KOPT-K1 (cell line): ENCODE measurements around the gene GSDME.

Experiments used
- H3K27ac ChIP-seq: fragments of 200-600 bp; sonication (generic); 2 replicates; pipeline ENCODE4 v1.5.1; 2016; ENCODE audit warnings: antibody characterized with exemption, mild to moderate bottlenecking, low read depth, low read length; ENCODE audit not compliant: poor library complexity, severe bottlenecking
- H3K36me3 ChIP-seq: fragments of 200-600 bp; sonication (generic); 2 replicates; pipeline ENCODE4 v1.5.1; 2017; ENCODE audit warnings: antibody characterized with exemption, mild to moderate bottlenecking, low read length, moderate library complexity; ENCODE audit not compliant: insufficient read depth
- H3K9me3 ChIP-seq: fragments of 200-600 bp; sonication (generic); 2 replicates; pipeline ENCODE4 v1.5.1; 2017; ENCODE audit warnings: antibody characterized with exemption, low read length, mild to moderate bottlenecking; ENCODE audit not compliant: insufficient read depth, poor library complexity, severe bottlenecking

The GSDME gene

DNA sequence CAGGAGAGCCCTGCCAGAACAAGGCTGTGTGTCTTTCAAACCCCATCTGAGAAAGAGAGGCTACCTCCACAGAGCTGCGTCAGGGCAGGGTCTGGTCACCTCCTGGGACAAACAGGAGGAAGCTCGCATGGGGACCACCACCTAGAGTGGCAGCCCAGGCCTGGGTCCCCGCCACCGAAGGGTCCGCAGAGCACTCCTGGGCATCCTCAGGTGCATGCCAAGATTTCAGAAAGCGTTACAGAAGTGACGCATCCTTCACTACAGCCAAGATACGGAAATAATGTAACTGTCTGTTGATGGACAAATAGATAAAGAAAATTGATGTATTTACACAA, 42.6 kb downstream of the GSDME start:
- no peaks in the 10 kb centered on the region for H3K9me3 ChIP-seq
- H3K27ac ChIP-seq: no peak overlapping the region
- H3K36me3 ChIP-seq: no peaks in the 10 kb centered on the region

DNA sequence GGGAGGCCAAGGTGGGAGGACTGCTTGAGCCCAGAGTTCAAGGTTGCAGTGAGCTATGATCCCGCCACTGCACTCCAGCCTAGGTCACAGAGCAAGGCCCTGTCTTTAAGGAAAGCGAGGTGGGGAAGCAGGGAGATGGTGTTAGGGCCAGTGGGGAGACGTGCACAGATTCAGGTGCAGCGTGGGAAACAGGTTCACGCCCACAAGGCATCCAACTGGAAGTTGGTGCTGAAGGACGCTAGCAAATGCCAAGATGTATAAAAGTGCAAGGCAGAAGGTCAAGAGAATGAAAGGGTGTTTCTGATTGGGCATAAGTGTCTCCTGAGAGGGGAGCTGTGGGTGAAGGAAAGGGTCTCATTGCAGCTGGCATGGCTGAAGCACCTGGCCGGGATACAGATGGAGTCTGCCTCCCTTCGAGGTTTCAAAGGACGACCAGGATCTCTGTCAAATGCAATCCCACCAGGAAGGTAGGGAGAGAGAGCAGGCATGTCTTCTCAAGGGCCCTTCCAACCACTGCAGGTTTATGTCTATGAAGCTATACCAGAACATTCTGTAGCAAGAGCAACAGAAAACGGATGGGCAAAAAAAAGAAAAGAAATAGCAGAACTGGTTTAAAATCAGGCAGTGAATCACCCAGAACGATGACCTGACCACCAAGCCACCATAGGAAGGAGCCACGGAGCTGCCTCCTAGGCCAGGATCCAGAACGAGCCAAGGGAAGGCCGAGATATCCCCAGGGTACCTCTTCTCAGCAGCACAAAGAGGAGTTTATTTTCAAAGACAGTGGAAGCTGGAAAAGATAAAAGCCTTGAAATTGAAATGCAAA, 43.2 kb downstream of the GSDME start:
- Histone ChIP-seq H3K9me3 (no peaks in the 10 kb centered on the region), H3K36me3 (no peaks in the 10 kb centered on the region), H3K27ac (no peak overlapping the region)

GRCh38 chr7:24713039-24713793, 44.0 kb downstream of the GSDME start:
- Histone ChIP-seq H3K36me3 (no peaks in the 10 kb centered on the region), H3K27ac (no peak overlapping the region), H3K9me3 (no peaks in the 10 kb centered on the region)

DNA sequence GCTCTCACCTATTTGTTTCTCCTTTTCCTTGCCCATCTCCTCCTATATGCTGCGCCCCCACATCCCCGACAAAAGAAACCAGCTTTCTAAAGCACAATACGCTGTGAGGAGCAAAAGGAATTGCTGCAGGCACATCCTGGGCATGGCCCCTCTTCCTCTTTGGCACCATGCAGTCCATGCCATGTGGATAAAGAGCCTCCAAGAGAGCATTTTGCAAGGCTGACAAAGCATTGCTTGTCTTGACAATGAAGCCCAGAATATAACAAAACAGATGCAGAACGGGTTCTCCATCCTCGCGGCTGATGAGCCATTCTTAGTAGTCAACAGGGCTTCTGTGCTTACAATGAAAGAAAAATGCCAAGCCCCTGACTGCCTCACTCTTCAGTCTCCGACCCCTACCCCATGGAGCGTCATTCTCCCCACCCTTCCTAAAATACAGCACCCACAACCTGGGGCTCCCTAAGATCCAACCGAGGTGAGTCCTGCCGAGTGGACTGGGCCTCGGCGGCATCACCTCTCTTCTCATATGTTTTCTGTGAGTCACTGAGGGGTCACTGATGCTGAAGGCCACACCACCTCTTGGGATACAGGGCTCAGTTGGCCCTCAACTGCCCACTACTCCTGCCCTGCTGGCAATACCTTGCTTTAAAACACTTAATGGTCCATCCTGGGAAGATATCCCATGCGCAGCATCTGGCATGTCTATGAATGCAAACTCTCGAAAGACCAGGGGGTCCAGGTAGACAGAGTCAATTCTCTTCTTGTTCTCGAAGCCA, 47.5 kb downstream of the GSDME start:
- no peak overlapping the region for H3K27ac ChIP-seq
- H3K9me3 ChIP-seq: no peaks in the 10 kb centered on the region
- no peaks in the 10 kb centered on the region for H3K36me3 ChIP-seq

- Histone ChIP-seq H3K36me3 (no peaks in the 10 kb centered on the region), H3K27ac (no peak overlapping the region), H3K9me3 (no peaks in the 10 kb centered on the region)
Measured at GRCh38 chr7:24709051-24709450, 48.2 kb downstream of the GSDME start.

GRCh38 chr7:24707988-24708615, 49.2 kb downstream of the GSDME start:
- Histone ChIP-seq H3K27ac (no peak overlapping the region), H3K9me3 (no peaks in the 10 kb centered on the region)

DNA sequence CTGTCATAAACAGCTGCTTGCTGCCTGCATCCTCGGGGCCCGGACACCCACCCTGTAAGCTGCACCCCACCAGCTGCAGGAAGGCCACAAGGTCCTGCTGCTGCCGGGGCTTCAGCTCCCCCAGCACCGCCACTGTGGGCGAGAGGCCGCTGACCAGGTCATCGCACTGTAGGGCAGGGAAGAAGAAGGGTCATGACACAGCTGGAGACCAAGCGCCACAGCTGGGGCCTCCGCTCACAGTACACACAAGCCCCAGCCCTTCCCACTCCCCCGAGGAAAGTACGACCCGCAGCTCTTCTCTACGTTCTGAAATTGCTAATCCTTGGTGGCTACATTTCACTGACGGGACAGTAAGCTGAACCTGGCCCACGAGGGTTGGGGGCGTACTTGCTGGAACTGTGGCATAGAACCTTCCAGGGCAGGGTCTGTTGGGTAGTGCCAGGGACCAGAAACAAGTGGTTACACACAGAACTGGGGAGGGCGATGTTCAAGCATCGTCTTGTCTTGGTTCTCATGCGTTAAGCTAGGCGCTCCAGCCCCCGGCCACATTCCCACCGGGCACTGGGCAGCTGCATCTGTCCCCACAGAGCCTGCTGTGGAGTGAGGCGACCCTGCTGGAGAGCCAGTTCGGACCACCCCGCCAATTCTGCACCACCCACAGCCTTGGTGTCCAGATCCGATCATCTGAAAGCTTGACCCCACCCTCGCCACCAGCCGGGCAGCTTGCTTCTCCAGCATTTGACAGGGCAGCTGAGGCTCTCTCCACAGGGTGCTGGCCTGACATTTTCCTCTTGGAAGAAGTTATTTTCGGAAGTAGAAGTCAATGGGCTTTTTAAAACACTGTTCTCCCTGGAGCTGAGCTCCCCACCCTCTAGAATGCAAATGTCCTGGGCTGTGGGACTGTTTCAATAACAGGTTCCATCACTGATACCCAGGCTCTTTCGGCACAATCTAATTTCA, 50.8 kb downstream of the GSDME start:
- H3K36me3 ChIP-seq: no peaks in the 10 kb centered on the region

More at GRCh38 chr7:24707988-24708615, 49.2 kb downstream of the GSDME start:
- H3K36me3 ChIP-seq: no peaks in the 10 kb centered on the region

GRCh38 chr7:24705461-24705954, 51.8 kb downstream of the GSDME start:
- H3K27ac ChIP-seq: no peak overlapping the region
- H3K36me3 ChIP-seq: no peaks in the 10 kb centered on the region
- H3K9me3 ChIP-seq: no peaks in the 10 kb centered on the region

More for the DNA sequence above, 50.8 kb downstream of the GSDME start:
- no peak overlapping the region for H3K27ac ChIP-seq
- no peaks in the 10 kb centered on the region for H3K9me3 ChIP-seq

DNA sequence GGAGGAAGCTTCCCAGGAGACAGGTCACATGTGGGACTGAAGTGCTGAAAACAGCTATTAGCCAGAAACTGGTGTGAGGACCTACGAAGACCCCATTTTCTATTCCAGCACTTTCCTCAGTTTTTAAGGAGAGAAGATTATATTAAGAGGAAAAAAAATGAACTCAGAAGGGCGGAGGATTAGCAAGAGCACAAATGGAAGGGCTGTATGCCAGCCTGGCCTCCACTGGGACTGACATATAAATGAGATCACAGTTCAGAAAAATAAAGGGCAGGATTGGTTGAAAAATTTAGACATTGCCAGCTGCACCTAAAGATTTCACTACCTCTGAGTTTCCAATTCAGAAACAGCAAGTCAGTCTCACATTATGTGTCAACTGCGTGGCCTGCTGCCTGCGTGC, 53.0 kb downstream of the GSDME start:
- Histone ChIP-seq H3K9me3 (no peaks in the 10 kb centered on the region), H3K36me3 (no peaks in the 10 kb centered on the region)

GRCh38 chr7:24703296-24703695, 54.0 kb downstream of the GSDME start:
- Histone ChIP-seq H3K36me3 (no peaks in the 10 kb centered on the region), H3K9me3 (no peaks in the 10 kb centered on the region), H3K27ac (no peak overlapping the region)

More for the DNA sequence above, 53.0 kb downstream of the GSDME start:
- H3K27ac ChIP-seq: no peak overlapping the region

GRCh38 chr7:24702755-24703154, 54.5 kb downstream of the GSDME start:
- H3K27ac ChIP-seq: no peak overlapping the region
- no peaks in the 10 kb centered on the region for H3K9me3 ChIP-seq
- no peaks in the 10 kb centered on the region for H3K36me3 ChIP-seq

DNA sequence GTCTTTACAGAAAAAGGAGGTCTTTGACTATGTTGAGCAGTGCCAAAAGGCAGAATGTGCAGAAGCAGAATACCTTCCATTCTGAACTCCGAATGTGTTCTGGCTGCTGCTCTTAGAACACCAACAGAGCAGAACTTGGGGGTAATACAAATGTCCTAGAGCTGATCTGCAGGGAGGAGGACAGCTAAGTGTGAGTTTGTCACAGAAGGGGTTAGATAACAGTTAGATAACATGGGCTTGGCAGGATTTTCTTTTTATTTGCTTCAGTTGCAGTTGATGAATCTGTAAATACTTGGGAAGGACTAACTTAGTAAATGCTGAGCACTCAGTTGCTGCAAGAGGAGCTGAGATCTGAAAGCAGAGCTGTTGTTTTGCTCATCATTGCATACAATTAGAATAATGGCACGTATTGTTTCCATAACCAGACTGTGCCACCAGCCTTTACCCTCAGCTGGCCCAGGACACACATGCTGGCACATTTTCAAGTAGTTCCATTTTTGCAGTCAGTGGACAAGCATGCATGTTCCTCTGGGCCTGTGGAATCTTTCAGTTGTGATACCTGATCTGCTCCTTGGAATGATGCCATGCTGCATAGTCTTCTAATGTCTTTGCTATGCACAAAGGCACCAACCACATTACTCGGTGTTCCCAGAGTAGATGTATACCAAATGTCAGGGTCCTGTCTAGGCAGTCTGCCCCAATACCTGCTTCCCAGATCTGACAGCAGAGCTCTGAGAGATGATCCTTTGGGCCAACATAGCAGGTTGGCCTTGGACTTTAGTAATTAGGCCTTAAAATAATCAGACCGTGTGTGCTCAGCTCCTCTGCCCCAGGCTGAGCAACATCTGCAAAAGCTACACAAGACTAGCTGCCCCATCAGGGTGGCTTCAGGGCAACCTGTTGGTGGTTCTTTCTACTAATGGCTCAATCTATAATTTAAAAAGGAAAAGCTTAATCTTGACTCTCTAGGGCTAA, 55.7 kb downstream of the GSDME start:
- Histone ChIP-seq H3K27ac (no peak overlapping the region), H3K36me3 (no peaks in the 10 kb centered on the region), H3K9me3 (no peaks in the 10 kb centered on the region)
